H1 (cell line): Measurements from ENCODE around the gene ZBED6. TPM values are rescaled to one million over a fixed set of nuclear protein-coding genes. Genes with fewer than 3 reads are reported as not detected.
A peak's percentile ranks its signal among the peaks of the same experiment; 100 is the strongest.

Experiments
- CTCF ChIA-PET: fragments of 300-600 bp; sonication (Branson Sonifier 250); formaldehyde crosslinking; loops from one replicate; lab custom pipeline; 2021; ENCODE audit not compliant: partially characterized antibody; lab: Charles Lee
- POLR2A ChIA-PET: fragments of 300-600 bp; sonication (Branson Sonifier 250); formaldehyde crosslinking; loops from one replicate; lab custom pipeline; 2021; ENCODE audit warnings: inconsistent platforms; ENCODE audit not compliant: partially characterized antibody; lab: Charles Lee
- DNase-seq, 2 experiments: peaks; one replicate each; pipeline versions ENCODE4 v3.0.0 to v3.0.0-alpha.2; 2010 to 2022; ENCODE audit warnings: low spot score in 2 of 2, low read depth in 1 of 2, mixed read lengths in 1 of 2
- FAIRE-seq: peaks from 2 replicates; lab custom pipeline; 2011; peaks lifted over from hg19 to GRCh38; lab: Jason Lieb, UNC
- H2AFZ ChIP-seq: 2 replicates; pipeline ENCODE4 v1.8.1; 2012; ENCODE audit warnings: low read length, inconsistent platforms
- H2AK5ac ChIP-seq: 2 replicates; pipeline ENCODE4 v1.6.1; 2013; ENCODE audit warnings: low read depth, low read length
- H2BK120ac ChIP-seq: replicated peaks from 2 replicates; pipeline ENCODE3; 2013; ENCODE audit warnings: low read depth, low read length, inconsistent platforms
- H2BK12ac ChIP-seq: 2 replicates; pipeline ENCODE4 v1.6.1; 2013; ENCODE audit warnings: low read depth, low read length
- H2BK15ac ChIP-seq: 2 replicates; pipeline ENCODE4 v1.6.1; 2013; ENCODE audit warnings: low read length
- H2BK20ac ChIP-seq: 2 replicates; pipeline ENCODE4 v1.6.1; 2013; ENCODE audit warnings: low read length
- H2BK5ac ChIP-seq: 2 replicates; pipeline ENCODE4 v1.6.1; 2013; ENCODE audit warnings: low read depth, low read length
- H3K14ac ChIP-seq: 2 replicates; pipeline ENCODE4 v1.6.1; 2013; ENCODE audit warnings: inconsistent platforms; ENCODE audit not compliant: insufficient read length
- H3K18ac ChIP-seq: 2 replicates; pipeline ENCODE4 v1.6.1; 2013; ENCODE audit warnings: low read length; ENCODE audit errors: extremely low read depth
- H3K23ac ChIP-seq: 2 replicates; pipeline ENCODE4 v1.6.1; 2013; ENCODE audit warnings: inconsistent platforms; ENCODE audit not compliant: insufficient read length
- H3K23me2 ChIP-seq: 2 replicates; pipeline ENCODE4 v1.6.1; 2013; ENCODE audit warnings: low read depth, low read length
- H3K27ac ChIP-seq: 2 replicates; pipeline ENCODE4 v1.6.1; 2011; ENCODE audit warnings: low read depth, low read length, inconsistent platforms
- H3K27me3 ChIP-seq, 4 experiments: replicated peaks in 1 of 4; 1 replicate in 1 of 4; 2 replicates in 3 of 4; pipeline versions ENCODE4 v1.6.1 to v1.8.1; 2011 to 2013; ENCODE audit warnings: low read length in 3 of 4, mild to moderate bottlenecking in 3 of 4, inconsistent platforms in 2 of 4, mixed read lengths in 2 of 4, moderate library complexity in 1 of 4; ENCODE audit not compliant: control insufficient read depth in 3 of 4, insufficient read depth in 3 of 4; ENCODE audit errors: extremely low read depth in 1 of 4
- H3K36me3 ChIP-seq, 4 experiments: 2 replicates each; pipeline versions ENCODE4 v1.6.1 to v1.8.1; 2011 to 2013; ENCODE audit warnings: mild to moderate bottlenecking in 4 of 4, low read length in 3 of 4, moderate library complexity in 2 of 4, control low read depth in 1 of 4, inconsistent platforms in 1 of 4; ENCODE audit not compliant: insufficient read depth in 4 of 4, control insufficient read depth in 2 of 4
- H3K4ac ChIP-seq: replicated peaks from 2 replicates; pipeline ENCODE3; 2013; ENCODE audit warnings: low read length, low read depth, mixed read lengths, inconsistent platforms; ENCODE audit not compliant: insufficient read length
- H3K4me1 ChIP-seq, 4 experiments: replicated peaks in 1 of 4; 1 replicate in 1 of 4; 2 replicates in 3 of 4; pipeline versions ENCODE4 v1.6.1 to v1.8.1; 2011 to 2013; ENCODE audit warnings: low read length in 3 of 4, inconsistent platforms in 2 of 4, mixed read lengths in 1 of 4; ENCODE audit not compliant: insufficient read depth in 4 of 4, control insufficient read depth in 3 of 4
- H3K4me2 ChIP-seq, 2 experiments: 2 replicates each; pipeline versions ENCODE4 v1.6.1 to v1.8.1; 2011 to 2013; ENCODE audit warnings: low read depth in 2 of 2, low read length in 2 of 2, control low read depth in 1 of 2, inconsistent platforms in 1 of 2, mild to moderate bottlenecking in 1 of 2; ENCODE audit not compliant: insufficient read depth in 1 of 2
- H3K4me3 ChIP-seq, 4 experiments: fragments of 200-600, 300-600 bp in 1 of 4; sonication (generic), shearing (Covaris generic), sonication (Bioruptor Twin) in 1 of 4; 2 replicates each; pipeline versions ENCODE4 v1.5.1 to v1.8.1; 2011 to 2016; ENCODE audit warnings: low read length in 4 of 4, low read depth in 3 of 4, control low read depth in 2 of 4, inconsistent platforms in 2 of 4, mild to moderate bottlenecking in 2 of 4, mixed read lengths in 1 of 4, moderate library complexity in 1 of 4; ENCODE audit not compliant: insufficient read depth in 2 of 4; ENCODE audit errors: extremely low read depth in 1 of 4
- H3K56ac ChIP-seq: replicated peaks from 2 replicates; pipeline ENCODE3; 2013; ENCODE audit warnings: low read depth, mild to moderate bottlenecking, mixed read lengths, low read length, inconsistent platforms; ENCODE audit not compliant: insufficient read length
- H3K79me1 ChIP-seq: 2 replicates; pipeline ENCODE4 v1.6.1; 2013; ENCODE audit warnings: low read depth, low read length, control low read depth
- H3K79me2 ChIP-seq, 2 experiments: 2 replicates each; pipeline versions ENCODE4 v1.6.1 to v1.8.1; 2012 to 2013; ENCODE audit warnings: low read length in 2 of 2, mild to moderate bottlenecking in 2 of 2, inconsistent platforms in 1 of 2; ENCODE audit not compliant: insufficient read depth in 2 of 2, control insufficient read depth in 1 of 2
- H3K9ac ChIP-seq, 4 experiments: replicated peaks in 1 of 4; 1 replicate in 1 of 4; 2 replicates in 3 of 4; pipeline versions ENCODE4 v1.6.1 to v1.8.1; 2011 to 2013; ENCODE audit warnings: low read depth in 3 of 4, low read length in 3 of 4, control low read depth in 2 of 4, mild to moderate bottlenecking in 2 of 4, moderate library complexity in 2 of 4, inconsistent platforms in 1 of 4; ENCODE audit errors: extremely low read depth in 1 of 4
- H3K9me3 ChIP-seq, 2 experiments: 2 replicates each; pipeline versions ENCODE4 v1.6.1 to v1.8.1; 2012 to 2013; ENCODE audit warnings: mild to moderate bottlenecking in 2 of 2, moderate library complexity in 2 of 2, control low read depth in 1 of 2, inconsistent platforms in 1 of 2, low read depth in 1 of 2, low read length in 1 of 2, mixed read lengths in 1 of 2; ENCODE audit not compliant: insufficient read depth in 2 of 2
- H4K20me1 ChIP-seq, 2 experiments: replicated peaks in 1 of 2; 2 replicates each; pipeline versions ENCODE3 to v1.8.1; 2011 to 2013; ENCODE audit warnings: inconsistent platforms in 2 of 2, low read length in 2 of 2, mild to moderate bottlenecking in 1 of 2; ENCODE audit not compliant: insufficient read depth in 2 of 2, control insufficient read depth in 1 of 2
- H4K5ac ChIP-seq: 2 replicates; pipeline ENCODE4 v1.6.1; 2013; ENCODE audit warnings: low read length, low read depth, mixed read lengths, inconsistent platforms; ENCODE audit not compliant: insufficient read length
- H4K8ac ChIP-seq: 2 replicates; pipeline ENCODE4 v1.8.0; 2013; ENCODE audit warnings: mild to moderate bottlenecking, moderate library complexity, low read length, inconsistent platforms; ENCODE audit not compliant: insufficient read depth; ENCODE audit errors: extremely low read depth
- H4K91ac ChIP-seq: replicated peaks from 2 replicates; pipeline ENCODE3; 2013; ENCODE audit warnings: low read length, mixed read lengths, inconsistent platforms; ENCODE audit not compliant: insufficient read length
- EGR1 ChIP-seq: IDR thresholded peaks from 2 replicates; pipeline ENCODE4 v1.6.1; 2011; ENCODE audit warnings: low read depth, low read length, borderline replicate concordance
- KDM1A ChIP-seq: fragments of 200-600, 300-600 bp; sonication (generic); IDR thresholded peaks from 2 replicates; pipeline ENCODE4 v1.7.1; 2016; ENCODE audit warnings: mild to moderate bottlenecking, low read length, borderline replicate concordance
- KDM4A ChIP-seq: IDR thresholded peaks from one replicate; pipeline ENCODE4 v1.7.1; 2012; ENCODE audit warnings: low read depth, mild to moderate bottlenecking, moderate library complexity, low read length, inconsistent platforms; ENCODE audit not compliant: severe bottlenecking
- WGBS, 2 experiments: shearing (Covaris generic) in 1 of 2; methylation state at CpG; one replicate each; pipeline versions ENCODE4 v1.1.6 to v1.1.7; 2013 to 2015; ENCODE audit warnings: low lambda C conversion rate in 2 of 2, mixed read lengths in 2 of 2, inconsistent platforms in 1 of 2, low coverage in 1 of 2, missing lambda C conversion rate in 1 of 2; ENCODE audit not compliant: insufficient replicate concordance in 2 of 2, insufficient coverage in 1 of 2, insufficient read length in 1 of 2; ENCODE audit errors: extremely low coverage in 1 of 2, missing lambda C conversion rate in 1 of 2; 5-methylcytosine and 5-hydroxymethylcytosine counted together
- polyA plus RNA-seq, 7 experiments: library from polyadenylated mRNA; depleted of rRNA in 3 of 7; stranded (reverse) in 5 of 7; unstranded in 2 of 7; fragments of >200 nt in 5 of 7; fragments of 200-250 nt in 2 of 7; gene quantifications; 1 replicate in 5 of 7; 2 replicates in 1 of 7; 4 replicates in 1 of 7; pipeline versions ENCODE4 v1.2.1 to v1.2.3, GENCODE V29; 2011 to 2013; ENCODE audit warnings: missing spikeins in 2 of 7, mixed read lengths in 2 of 7
- total RNA-seq: library from RNA; stranded (reverse); fragmentation: NEBNext Ultra II Directional; extraction: Animal tissue kit (Norgen Biotek cat#: 25700); gene quantifications from 2 replicates; pipeline ENCODE4 v1.2.1, GENCODE V29; 2021

ZBED6 gene
- total and polyA plus RNA-seq, 2 of the 8 experiments (the other 6 are each of a cell fraction or from before 2014, with no cell fraction given): 1.4 to 25.9 TPM

DNA sequence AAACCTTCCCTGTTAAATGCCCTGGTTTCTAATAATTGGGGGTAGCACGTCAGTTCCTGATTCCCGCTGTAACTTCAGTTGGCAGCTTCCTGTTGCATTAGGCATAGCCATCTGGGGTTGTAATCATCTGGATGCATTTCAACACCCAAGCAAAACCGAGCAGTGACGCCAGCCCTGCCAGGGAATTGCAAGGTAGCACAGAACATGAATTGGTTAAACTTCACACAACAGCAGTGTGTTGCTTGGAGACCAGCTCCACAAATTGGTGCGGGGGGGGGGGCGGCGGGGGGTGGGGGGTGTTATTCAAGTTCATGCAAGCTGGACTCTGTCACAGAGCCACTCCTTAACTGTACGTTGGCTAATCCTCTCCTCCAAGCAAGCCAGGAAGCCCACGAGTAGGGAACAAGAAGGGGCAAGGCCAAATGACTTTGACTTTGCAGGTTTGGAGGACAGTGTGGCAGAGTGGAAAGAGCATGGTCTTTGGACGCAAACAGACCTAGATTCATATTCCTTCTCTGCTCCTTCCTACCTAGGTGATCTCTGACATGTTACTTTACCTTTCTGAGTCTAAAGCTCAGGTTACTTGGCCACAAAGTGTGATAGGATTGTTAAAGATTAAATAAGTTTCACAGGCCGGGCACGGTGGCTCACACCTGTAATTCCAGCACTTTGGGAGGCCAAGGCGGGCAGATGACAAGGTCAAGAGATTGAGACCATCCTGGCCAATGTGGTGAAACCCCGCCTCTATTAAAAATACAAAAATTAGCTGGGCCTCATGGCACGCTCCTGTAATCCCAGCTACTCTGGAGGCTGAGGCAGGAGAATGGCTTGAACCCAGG lies 25.7 kb upstream of the ZBED6 start:
- Histone ChIP-seq H2BK15ac (0 out of 2 replicates have a peak overlapping the region, but pooled peaks have one; percentile 40), H3K27ac (no peak overlapping the region), H2BK20ac (no peak overlapping the region), H2BK5ac (no peak overlapping the region), H3K79me2 (no peaks in the 10 kb centered on the region), H3K4me1 (no peaks in the 10 kb centered on the region), H3K4me3 (no peak overlapping the region), H3K27me3 (no peaks in the 10 kb centered on the region; a peak in 1 of 7 replicates), H3K23me2 (no peaks in the 10 kb centered on the region), H3K4me2 (no peak overlapping the region), H3K9ac (no peak overlapping the region), H3K18ac (no peak overlapping the region), H3K36me3 (no peaks in the 10 kb centered on the region), H4K20me1 (no peaks in the 10 kb centered on the region), H3K14ac (no peak overlapping the region), H3K9me3 (peaks cover 0 to 3% of the 10 kb centered on the region in 2 experiments; a peak in 1 of 4 replicates), H2AFZ (no peak overlapping the region), H2BK120ac (no peak overlapping the region), H4K91ac (no peak overlapping the region), H3K23ac (no peak overlapping the region), H3K56ac (no peak overlapping the region), H3K79me1 (no peaks in the 10 kb centered on the region), H4K8ac (no peak overlapping the region), H3K4ac (no peak overlapping the region), H4K5ac (no peak overlapping the region), H2BK12ac (0 out of 2 replicates have a peak overlapping the region, but pooled peaks have one; percentile 80), H2AK5ac (no peak overlapping the region)
- FAIRE-seq (no peak), DNase-seq (no peak)
- TF ChIP-seq KDM1A (no peak), KDM4A (no peak), EGR1 (no peak)
- ChIA-PET POLR2A (interaction anchor here (1.3 kb wide), 1 partner anchor 8 kb away, joined by 3 read pairs; no protein-coding TSS in a partner anchor), CTCF (interaction anchor here (0.6 kb wide), 2 partner anchors 33 to 730 kb away, joined by 3 read pairs; no protein-coding TSS in a partner anchor)
- 81% methylated on average over 15 of the region's 15 CpGs; no CpG with 5 or more reads in 1 of the 2 experiments for WGBS, 2 experiments
